GM21786 (cell line): ENCODE data around the gene SANBR.
"Not testable (repeated sequence)": the region's sequence is repeated elsewhere in the genome, so short reads cannot be mapped to it uniquely, and the experiment has no call there.

ENCODE experiments used
- ATAC-seq: cut with Tn5 transposase; IDR thresholded peaks from one replicate; pipeline ENCODE4 v1.9.1; 2021; ENCODE audit not compliant: unreplicated experiment

SANBR gene

DNA sequence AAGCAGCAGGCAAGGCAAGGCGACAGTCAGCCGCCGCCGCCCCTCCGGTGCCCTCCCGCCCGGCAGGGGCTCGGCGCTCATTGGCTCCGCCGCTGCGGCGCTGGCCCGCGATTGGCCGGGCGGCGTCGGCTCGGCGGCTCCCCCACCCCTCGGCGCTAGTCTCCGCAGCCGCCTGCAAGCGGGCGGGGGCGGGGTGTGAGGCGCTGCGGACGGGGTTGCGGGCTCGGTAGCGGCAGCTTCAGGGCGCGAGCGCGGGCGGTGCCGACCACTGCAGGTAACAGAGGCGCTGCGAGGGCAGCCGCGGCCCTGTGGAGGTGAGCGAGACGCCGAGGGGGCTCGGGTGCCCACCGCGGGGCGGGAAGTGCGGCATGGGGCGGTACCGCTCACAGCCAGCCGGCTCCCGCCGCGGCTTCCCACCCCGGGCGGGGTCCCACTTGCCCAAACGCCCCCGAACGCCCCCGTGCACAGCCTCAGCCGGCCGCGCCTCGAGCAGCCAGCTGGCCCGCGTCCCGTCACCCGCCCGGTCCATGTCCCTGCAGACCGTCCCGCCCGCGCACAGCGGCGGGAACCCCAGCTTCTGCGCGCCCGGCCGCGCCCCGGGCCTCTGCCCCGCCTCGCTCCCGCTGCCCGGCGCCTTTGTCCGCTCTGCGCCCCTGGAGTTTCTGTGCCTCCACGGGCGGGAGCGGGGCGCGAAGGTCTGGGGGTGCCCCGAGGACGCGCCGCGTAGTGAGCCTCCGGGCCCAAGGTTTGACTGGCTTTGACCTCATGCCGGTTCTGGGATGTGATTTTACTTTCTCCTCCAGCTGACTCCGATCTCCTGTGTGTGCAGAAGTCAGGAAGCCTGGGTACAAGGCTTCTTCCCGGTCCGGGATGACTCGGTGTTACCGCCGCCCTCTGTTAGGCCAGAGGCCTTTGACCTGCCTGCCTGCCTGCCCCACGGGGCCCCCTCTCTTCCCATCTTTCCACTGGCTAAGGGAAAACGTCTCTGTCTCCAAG, at the start of gene SANBR:
TSS of gene SANBR (plus strand) at position 158 of the 996 bp plus-strand sequence. CDS start 4,480 bp downstream, outside the sequence.
- peak; percentile 94 for ATAC-seq

DNA sequence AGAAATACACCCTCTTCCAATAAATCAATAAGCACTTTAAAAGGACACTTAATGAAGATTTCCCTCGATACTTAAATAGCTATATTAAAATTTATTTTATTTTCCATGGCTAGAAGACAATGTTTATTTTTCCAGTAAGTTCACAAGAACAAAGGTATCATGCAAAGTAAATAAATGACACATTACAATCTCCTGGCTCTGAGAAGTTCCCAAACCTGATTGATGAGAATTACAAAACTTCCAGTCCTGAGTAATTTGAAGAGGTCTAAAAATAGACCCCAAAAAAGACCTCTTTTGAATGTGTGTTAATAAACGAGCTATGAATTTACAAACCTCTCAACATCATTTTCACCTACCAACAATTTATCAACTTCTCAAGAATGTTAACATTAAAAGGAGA, 49.7 kb upstream of the SANBR start:
- ATAC-seq: no peak

DNA sequence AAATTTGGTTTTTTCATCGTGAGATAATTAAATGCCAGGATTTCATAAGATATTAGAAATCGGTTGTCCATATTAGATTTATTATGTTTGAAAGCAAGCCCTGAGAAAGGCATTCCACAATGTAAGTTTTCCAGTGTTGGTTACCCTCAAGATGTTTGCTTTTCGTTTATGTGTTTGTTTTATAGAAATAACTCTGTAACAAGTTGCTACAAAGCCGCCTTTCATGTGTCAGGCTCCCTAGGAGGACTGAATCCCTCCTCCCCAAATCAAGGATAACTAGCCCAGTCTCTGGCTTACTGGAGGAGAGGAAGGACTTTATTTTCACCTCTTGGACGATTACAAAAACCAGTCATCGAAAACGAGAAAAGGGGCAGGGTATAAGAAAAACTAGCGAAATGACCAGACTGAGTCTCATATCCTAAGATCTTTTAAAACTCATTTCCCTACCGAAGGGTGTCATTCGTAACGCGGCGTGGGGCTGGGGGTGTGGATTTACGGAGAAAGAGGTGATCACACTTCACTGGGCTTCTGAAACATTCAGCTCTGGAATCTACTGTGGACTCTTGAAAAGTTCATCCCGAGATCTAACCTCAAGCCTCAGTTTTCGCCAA, 49.2 kb upstream of the SANBR start:
- peak; percentile 11 for ATAC-seq

DNA sequence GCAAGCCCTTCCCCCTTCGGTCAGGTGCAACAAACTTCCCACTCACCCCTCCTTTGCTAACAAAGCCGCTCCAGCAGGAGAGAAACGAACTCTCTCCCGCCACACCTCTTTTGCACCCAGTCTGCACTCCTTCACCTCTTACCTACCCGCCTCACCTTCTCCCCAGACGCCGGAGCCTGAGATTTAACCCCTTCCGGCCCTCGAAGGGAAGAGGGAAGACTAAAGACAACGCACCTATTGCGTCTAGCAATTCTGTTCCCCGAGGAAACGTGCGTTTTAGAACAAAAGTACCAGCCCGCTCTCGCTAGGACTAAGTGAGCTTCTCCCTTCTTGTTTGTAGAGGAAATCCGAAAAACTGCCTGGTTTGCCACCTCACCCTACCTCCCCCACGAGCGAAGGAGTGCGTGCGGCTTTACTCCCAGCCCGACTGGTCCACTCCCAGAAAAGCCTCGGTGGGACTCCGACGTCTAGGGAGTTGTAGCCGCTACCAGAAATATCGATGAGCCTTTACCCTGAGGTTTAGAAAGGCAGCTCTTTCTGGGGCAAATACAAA, 48.6 kb upstream of the SANBR start:
- ATAC-seq: peak; percentile 52

DNA sequence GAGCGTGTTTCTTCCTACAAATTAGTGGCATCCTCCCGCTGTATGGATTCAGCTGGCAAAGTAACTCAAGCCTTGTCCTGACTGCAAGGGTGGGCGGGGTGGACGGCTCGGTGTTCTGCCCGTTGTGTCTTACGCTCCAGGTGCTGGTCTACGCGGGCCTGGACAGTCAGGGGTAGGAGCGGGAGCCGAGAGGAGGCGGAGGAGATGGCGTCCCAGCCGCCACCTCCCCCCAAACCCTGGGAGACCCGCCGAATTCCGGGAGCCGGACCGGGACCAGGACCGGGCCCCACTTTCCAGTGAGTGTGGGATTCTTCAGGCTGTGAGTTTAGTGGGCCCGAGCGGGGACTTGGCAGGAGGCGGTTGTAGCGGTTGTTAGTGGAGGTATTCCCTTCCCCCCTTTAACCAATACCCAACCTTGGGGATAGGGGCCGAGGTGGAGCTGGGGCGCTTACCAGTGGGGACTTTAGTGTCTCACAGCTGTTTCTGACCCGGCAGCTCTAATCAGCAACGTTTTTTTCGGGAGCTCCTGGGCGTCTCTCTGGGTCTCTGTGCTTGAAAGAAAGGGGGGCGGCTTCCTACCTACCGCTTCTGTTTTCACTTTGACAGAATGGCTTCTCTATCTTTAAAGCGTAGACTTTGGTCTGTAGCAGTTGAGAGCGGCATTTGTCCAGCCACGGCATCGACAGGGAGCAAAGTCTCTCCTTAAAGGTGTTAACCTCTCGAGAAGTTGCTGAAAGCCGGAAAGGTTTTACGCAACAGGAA, 47.9 kb upstream of the SANBR start, which contains the start of the genes PEX13 and PUS10:
TSS of gene PEX13 (plus strand) at position 165 of the 762 bp plus-strand sequence. CDS start at position 205, 40 bp downstream.
TSS of gene PUS10 (minus strand) at position 700 of the 762 bp plus-strand sequence. CDS start 6,365 bp downstream, outside the sequence.
- peak; percentile 73 for ATAC-seq

DNA sequence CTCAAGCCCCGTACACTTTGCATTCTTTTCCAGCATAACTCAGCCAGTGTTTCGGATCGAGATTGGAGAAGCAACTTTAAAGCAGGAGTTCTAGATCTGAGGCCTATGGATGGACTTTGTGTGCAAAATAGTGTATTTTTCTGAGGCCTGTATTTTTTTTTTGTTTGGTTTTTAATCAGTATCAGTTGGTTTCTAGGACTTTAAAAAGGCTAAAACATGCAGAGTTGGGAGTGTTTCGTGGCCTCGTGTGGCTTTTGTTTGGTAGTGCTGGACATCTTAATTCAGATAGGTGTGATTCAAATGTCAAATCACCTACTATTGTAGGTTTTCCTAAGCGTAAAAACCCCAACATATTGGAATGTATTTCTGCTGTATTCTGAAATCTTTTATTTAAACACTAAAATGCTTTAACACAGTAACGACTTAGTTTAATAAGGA, 47.3 kb upstream of the SANBR start:
- ATAC-seq: no peak

DNA sequence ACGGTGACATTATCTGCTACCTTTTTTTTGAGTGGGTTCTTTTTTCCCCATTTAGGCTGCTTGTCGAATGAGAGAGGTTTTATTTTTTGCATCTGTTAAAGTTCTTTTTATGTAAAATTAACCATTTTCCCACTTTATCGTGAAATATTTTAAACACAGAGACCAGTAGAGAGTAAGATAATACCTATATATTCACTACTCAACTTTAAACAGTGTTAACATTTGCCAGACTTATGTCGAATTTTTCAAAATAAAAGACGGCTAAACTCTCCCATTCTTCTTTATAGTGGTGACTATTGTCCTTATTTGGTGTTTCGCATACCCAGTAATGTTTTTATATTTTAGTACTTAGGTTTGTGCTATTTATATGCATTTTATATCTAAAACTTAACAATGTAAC, 46.9 kb upstream of the SANBR start:
- no peak for ATAC-seq

DNA sequence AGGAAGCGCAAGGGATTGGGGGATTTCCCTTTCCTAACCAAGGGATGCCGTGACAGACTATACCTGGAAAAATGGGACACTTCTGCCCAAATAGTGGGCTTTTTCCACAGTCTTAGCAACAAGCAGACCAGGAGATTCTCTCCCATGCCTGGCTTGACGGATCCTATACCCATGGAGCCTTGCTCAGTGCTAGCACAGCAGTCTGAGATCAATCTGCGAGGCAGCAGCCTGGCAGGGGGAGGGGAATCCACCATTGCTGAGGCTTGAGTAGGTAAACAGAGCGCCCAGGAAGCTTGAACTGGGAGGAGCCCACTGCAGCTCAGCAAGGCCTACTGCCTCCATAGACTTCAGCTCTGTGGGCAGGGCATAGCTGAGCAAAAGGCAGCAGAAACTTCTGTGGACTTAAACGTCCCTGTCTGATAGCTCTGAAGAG, 44.4 kb upstream of the SANBR start:
- ATAC-seq: no peak

DNA sequence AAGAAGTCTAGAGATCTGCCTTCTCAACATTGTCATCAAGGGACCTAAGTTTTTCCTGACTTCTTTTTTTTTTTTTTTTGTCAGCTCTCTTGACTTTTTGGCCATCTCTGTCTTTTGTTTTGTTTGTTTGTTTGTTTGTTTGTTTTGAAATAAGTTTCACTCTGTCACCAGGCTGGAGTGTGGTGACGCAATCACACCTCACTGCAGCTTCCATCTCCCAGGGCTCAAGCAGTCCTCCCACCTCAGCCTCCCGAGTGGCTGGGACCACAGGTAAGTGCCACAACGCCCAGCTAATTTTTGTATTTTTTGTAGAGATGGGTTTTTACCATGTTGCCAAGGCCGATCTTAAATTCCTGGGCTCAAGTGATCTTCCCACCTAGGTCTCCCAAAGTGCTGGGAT, 42.0 kb upstream of the SANBR start:
- ATAC-seq: no peak

DNA sequence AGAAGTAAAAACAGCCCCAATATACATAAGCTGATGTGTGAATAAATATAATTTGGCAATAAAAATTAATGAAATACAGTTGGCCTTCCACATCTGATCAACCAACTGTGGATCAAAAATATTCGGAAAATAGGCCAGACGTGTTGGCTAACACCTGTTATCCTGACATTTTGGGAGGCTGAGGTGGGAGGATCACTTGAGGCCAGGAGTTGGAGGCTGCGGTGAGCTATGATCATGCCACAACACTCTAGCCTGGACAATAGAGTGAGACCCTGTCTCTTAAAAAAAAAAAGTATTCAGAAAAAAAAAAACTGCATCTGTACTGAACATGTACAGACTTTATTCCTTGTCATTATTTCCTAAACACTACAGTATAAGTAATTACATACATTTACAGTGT, 36.1 kb upstream of the SANBR start:
- no peak for ATAC-seq

DNA sequence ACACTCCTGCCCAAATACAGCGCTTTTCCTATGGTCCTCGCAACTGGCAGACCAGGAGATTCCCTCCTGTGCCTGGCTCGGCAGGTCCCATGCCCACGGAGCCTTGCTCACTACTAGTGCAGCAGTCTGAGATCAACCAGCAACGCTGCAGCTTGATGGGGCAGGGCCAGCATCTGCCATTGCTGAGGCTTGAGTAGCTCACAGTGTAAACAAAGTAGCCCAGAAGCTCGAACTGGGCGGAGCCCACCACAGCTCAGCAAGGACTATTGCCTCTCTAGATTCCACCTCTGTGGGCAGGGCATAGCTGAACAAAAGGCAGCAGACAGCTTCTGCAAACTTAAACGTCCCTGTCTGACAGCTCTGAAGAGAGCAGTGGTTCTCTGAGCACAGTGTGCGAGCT, 31.1 kb upstream of the SANBR start:
- not testable (repeated sequence) for ATAC-seq

DNA sequence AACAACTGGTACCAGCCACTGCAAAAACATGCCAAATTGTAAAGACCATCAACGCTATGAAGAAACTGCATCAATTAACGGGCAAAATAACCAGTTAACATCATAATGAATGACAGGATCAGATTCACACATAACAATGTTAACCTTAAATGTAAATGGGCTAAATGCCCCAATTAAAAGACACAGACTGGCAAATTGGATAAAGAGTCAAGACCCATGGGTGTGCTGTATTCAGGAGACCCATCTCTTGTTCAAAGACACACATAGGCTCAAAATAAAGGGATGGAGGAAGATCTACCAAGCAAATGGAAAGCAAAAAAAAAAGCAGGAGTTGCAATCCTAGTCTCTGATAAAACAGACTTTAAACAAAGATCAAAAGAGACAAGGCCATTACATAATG, 29.0 kb upstream of the SANBR start:
- not testable (repeated sequence) for ATAC-seq

DNA sequence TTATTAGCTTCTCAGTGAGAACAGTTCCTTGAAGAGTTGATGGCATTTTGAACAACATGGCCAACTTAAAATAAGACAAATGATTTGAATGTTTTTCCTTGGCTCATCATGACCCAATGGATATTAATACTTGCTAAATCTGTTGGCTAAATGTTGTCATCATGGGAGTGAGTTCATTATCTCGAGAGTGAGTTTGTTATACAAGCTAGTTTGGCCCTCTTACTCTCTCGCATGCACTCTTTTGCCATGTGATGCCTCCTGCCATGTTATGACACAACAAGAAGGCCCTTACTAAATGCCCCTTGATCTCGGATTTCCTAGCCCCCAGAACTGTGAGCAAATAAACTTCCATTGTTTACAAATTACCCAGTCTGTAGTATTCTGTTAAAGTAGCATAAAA, 22.9 kb upstream of the SANBR start:
- ATAC-seq: no peak

DNA sequence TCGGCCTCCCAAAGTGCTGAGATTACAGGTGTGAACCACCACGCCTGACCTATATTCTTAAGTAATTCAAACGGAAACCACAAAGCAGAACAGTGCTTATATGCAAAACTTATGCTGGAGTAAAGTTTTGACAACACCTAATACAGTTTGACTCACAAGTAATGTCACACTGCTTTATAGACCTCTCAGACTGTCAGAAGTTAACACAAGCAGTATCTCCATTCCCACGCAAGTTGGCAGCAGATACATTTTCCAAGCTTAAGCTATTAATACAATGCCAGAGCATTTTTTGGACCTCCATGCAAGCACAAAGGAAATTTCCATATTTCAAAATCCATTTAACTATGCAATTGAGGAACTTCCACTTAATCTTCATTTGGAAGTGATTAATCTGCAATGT, 21.0 kb upstream of the SANBR start:
- no peak for ATAC-seq

DNA sequence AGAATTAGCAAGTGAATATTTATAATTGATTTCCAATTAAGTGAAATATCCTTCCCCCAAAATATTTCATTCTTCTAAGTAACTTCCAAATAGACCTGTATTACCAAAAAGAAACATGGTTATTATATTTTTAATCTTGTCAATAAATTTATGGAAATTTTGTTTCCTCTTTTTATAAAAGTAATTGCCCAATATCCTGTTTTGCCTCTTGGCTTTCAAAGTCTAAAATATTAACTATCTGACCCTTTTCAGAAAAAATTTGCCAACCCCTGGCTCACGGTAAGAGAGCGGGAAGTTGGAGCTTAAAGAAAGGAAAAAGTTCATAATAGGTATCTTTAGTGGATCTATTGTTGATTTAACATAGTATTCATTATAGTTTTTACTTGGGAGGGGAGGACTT, 20.4 kb upstream of the SANBR start:
- ATAC-seq: no peak

DNA sequence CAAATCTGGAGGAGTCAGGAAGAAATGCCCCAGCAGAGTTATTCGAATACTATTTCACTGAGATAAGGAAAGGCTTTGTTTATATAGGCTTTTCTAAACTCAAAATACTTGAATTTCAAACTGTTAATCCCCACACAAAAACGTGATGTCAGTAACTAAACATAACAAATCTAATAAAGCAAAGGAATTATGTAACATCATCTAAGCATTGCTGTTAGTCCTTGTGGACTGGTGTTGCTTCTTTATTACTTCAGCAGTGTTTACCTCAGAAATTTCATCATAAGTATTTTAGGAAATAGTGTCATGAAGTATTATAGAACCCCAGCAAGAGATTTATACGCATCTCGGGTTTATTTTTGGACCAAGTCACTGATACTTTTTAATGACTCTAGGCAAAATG, 19.7 kb upstream of the SANBR start:
- no peak for ATAC-seq

DNA sequence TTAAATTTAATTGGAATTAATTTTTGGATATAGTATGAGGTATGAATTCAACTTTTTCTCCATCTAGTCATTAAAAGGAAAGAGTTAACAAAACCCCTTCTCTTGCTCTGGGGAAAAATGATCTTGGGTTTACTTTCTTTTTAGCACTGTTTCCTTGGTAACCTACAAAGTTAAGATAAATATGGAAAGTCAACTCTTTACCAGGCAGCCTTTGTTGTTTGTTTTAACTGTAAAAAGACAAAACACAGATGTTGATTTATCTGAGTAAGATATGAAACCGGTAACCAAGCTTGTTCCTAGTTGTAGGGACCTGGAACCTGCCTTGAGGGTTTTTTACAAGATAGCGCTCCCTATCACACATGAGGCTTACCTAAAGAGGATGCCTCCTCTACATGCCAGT, 10.1 kb upstream of the SANBR start:
- no peak for ATAC-seq

DNA sequence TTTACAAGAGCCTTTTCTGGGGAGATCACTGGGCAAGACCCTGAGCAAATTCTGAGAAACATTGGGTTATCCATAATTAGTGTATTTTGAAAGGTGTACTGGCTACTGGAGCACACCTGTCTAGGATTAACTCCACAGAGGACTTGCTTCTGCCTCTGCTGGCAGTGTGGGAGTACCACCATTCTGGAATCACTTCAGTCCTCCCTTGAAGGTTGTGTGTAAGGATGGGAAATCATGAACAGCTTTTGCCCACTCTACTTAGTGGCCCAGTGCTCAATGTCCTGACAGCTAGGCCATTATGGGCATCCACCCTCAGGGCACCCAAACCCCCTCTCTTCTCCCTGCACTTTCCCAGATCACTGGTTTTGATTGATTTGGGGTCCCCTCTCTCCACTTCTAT, 8.1 kb upstream of the SANBR start:
- no peak for ATAC-seq

DNA sequence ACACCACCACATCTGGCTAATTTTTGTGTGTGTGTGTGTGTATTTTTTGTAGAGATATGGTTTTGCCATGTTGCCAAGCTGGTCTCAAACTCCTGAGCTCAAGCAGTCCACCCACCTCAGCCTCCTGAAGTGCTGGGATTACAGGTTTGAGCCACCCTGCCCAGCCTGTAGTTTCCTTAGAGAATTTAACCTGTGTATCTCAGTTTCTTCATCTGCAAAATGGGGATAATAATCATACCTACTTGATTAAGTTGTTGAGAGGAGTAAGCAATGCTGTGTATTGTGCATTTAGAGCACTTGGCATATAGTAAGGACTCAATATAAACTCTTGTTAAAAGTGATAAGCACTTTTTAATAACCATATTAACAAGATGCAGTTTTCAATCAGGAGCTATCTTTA, 6.3 kb upstream of the SANBR start:
- ATAC-seq: no peak

DNA sequence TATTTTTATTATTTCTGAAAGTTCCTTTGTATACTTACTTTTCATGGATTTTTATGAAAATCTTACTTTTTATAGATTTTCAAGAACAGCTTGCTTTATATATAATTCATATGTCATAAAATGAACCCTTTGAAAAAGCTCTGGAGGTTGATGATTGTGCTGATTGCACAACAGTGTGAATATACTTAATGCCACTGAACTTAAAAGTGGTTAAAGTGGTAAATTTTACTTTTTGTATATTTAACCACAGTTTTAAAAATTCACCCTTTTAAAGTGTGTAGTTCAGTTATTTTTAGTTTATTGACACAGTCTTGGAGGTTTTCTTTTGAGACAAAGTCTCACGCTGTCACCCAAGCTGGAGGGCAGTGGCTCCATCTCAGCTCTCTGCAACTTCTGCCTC, 8.4 kb downstream of the SANBR start:
- ATAC-seq: no peak

DNA sequence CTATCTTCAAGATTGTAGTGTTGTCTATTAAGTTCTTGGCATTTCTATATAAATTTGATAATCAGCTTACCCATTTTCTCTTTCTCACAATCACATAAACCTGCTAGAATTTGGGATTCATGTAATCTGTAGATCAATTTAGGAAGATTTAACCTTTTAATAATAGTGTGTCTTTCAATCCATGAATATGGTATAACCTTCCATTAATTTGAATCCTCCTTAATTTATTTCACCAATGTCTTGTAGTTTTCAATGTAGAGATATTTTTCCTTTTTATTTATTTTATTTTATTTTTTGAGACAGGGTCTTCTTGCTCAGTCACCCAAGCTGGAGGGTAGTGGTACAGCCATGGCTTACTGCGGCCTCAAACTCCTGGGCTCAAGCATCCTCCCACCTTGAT, 20.2 kb downstream of the SANBR start:
- no peak for ATAC-seq
